Smooth muscle cell (in vitro differentiated cells): ENCODE measurements around the gene PTPRM. TPM values are rescaled to one million over a fixed set of nuclear protein-coding genes. Genes with fewer than 3 reads are reported as not detected.

Experiments used
- DNase-seq: peaks from one replicate; lab custom pipeline; 2025; ENCODE audit not compliant: unreplicated experiment; lab: John Stamatoyannopoulos, UW
- H2AFZ ChIP-seq: fragments of 200-600 bp; sonication (generic); 2 replicates; pipeline ENCODE4 v1.6.0; 2016; ENCODE audit warnings: antibody characterized with exemption, low read depth, mild to moderate bottlenecking
- H3F3A ChIP-seq: fragments of 200-600 bp; sonication (generic); 2 replicates; pipeline ENCODE4 v1.6.0; 2017; ENCODE audit warnings: antibody characterized with exemption, low read depth
- H3K27ac ChIP-seq: fragments of 200-600 bp; sonication (generic); 2 replicates; pipeline ENCODE4 v1.5.1; 2016; ENCODE audit warnings: low read depth, mild to moderate bottlenecking
- H3K27me3 ChIP-seq: fragments of 200-600 bp; sonication (generic); 2 replicates; pipeline ENCODE4 v1.6.1; 2016; ENCODE audit warnings: low read depth, mild to moderate bottlenecking
- H3K36me3 ChIP-seq: fragments of 200-600 bp; sonication (generic); 2 replicates; pipeline ENCODE4 v1.5.1; 2016; ENCODE audit warnings: low read depth
- H3K4me1 ChIP-seq: fragments of 200-600 bp; sonication (generic); 2 replicates; pipeline ENCODE4 v1.5.1; 2016; ENCODE audit warnings: low read depth
- H3K4me2 ChIP-seq: fragments of 200-600 bp; sonication (generic); 2 replicates; pipeline ENCODE4 v1.6.0; 2016; ENCODE audit warnings: mild to moderate bottlenecking
- H3K4me3 ChIP-seq: fragments of 200-600 bp; sonication (generic); 2 replicates; pipeline ENCODE4 v1.5.1; 2016; ENCODE audit warnings: mild to moderate bottlenecking
- H3K79me2 ChIP-seq: fragments of 200-600 bp; sonication (generic); 2 replicates; pipeline ENCODE4 v1.6.0; 2016; ENCODE audit warnings: low read depth, mild to moderate bottlenecking
- H3K9ac ChIP-seq: fragments of 200-600 bp; sonication (generic); 2 replicates; pipeline ENCODE4 v1.6.0; 2016; ENCODE audit warnings: low read depth
- H3K9me3 ChIP-seq: fragments of 200-600 bp; sonication (generic); replicated peaks from 2 replicates; pipeline ENCODE4 v1.5.1; 2016; ENCODE audit warnings: low read depth
- H4K20me1 ChIP-seq: fragments of 200-600 bp; sonication (generic); 2 replicates; pipeline ENCODE4 v1.6.0; 2016; ENCODE audit warnings: low read depth
- CTCF ChIP-seq: fragments of 200-600 bp; sonication (generic); IDR thresholded peaks from 2 replicates; pipeline ENCODE4 v1.5.1; 2017; ENCODE audit warnings: borderline replicate concordance, mild to moderate bottlenecking, antibody characterized with exemption; ENCODE audit not compliant: insufficient read depth, poor library complexity, severe bottlenecking
- WGBS: methylation state at CpG from one replicate; pipeline ENCODE4 v1.1.7; 2016; ENCODE audit warnings: low lambda C conversion rate; 5-methylcytosine and 5-hydroxymethylcytosine counted together
- polyA plus RNA-seq: library from polyadenylated mRNA; unstranded; fragments of >200 nt; fragmentation: Nextera tagmentation; extraction: Ambion mirVana; gene quantifications from 2 replicates; pipeline ENCODE4 v1.2.1, GENCODE V29; 2016
- total RNA-seq: library from RNA; depleted of rRNA; stranded (reverse); fragments of >200 nt; gene quantifications from 2 replicates; pipeline ENCODE4 v1.2.3, GENCODE V29; 2014

Gene PTPRM
- total and polyA plus RNA-seq, 2 experiments from 2014 or later: 57.5 to 115 TPM

GRCh38 chr18:8073167-8073566 lies 506.1 kb downstream of the PTPRM start:
- Histone ChIP-seq H3K4me3 (no peak overlapping the region), H3K9me3 (no peaks in the 10 kb centered on the region), H3K4me1 (no peaks in the 10 kb centered on the region), H3K27me3 (no peaks in the 10 kb centered on the region), H3K9ac (no peak overlapping the region), H4K20me1 (peaks cover 5% of the 10 kb centered on the region), H3K79me2 (no peaks in the 10 kb centered on the region), H3K36me3 (peaks cover 9% of the 10 kb centered on the region), H3F3A (no peaks in the 10 kb centered on the region), H3K4me2 (no peak overlapping the region), H2AFZ (no peak overlapping the region), H3K27ac (no peak overlapping the region)
- no peak for DNase-seq
- 71% methylated on average over 3 of the region's 3 CpGs for WGBS
- no peak for TF ChIP-seq CTCF

- H3K27me3 ChIP-seq: no peaks in the 10 kb centered on the region
- peaks cover 3% of the 10 kb centered on the region for H3K4me1 ChIP-seq
- no peaks in the 10 kb centered on the region for H3F3A ChIP-seq
- H3K9ac ChIP-seq: no peak overlapping the region
- DNase-seq: no peak
- no peak for TF ChIP-seq CTCF
- peaks cover 2% of the 10 kb centered on the region for H4K20me1 ChIP-seq
- H2AFZ ChIP-seq: no peak overlapping the region
- H3K79me2 ChIP-seq: no peaks in the 10 kb centered on the region
- H3K27ac ChIP-seq: no peak overlapping the region
- no peak overlapping the region for H3K4me2 ChIP-seq
- H3K36me3 ChIP-seq: peaks cover 3% of the 10 kb centered on the region
- H3K4me3 ChIP-seq: no peak overlapping the region
- no peaks in the 10 kb centered on the region for H3K9me3 ChIP-seq
Measured at GRCh38 chr18:8080092-8080491, 513.0 kb downstream of the PTPRM start.

- Histone ChIP-seq H3K4me2 (no peak overlapping the region), H3F3A (no peaks in the 10 kb centered on the region), H3K27ac (no peak overlapping the region), H3K9me3 (no peaks in the 10 kb centered on the region), H3K9ac (no peak overlapping the region), H4K20me1 (no peaks in the 10 kb centered on the region), H3K4me1 (peaks cover 3% of the 10 kb centered on the region), H3K36me3 (peaks cover 3% of the 10 kb centered on the region), H3K27me3 (no peaks in the 10 kb centered on the region), H2AFZ (no peak overlapping the region), H3K4me3 (no peak overlapping the region), H3K79me2 (no peaks in the 10 kb centered on the region)
- TF ChIP-seq CTCF: no peak
- no peak for DNase-seq
- 58% methylated on average over 1 of the region's 1 CpG for WGBS
Measured at GRCh38 chr18:8081267-8081666, 514.2 kb downstream of the PTPRM start.

- WGBS: 70% methylated on average over 3 of the region's 3 CpGs
Measured at GRCh38 chr18:8081872-8082553, 514.9 kb downstream of the PTPRM start.

More at GRCh38 chr18:8081872-8082553, 514.9 kb downstream of the PTPRM start:
- Histone ChIP-seq H3K27ac (no peak overlapping the region), H3K36me3 (peaks cover 3% of the 10 kb centered on the region), H2AFZ (no peak overlapping the region), H3K9ac (no peak overlapping the region), H3F3A (no peaks in the 10 kb centered on the region), H3K4me1 (peaks cover 3% of the 10 kb centered on the region), H3K4me3 (no peak overlapping the region), H3K79me2 (no peaks in the 10 kb centered on the region), H3K27me3 (no peaks in the 10 kb centered on the region), H3K9me3 (no peaks in the 10 kb centered on the region), H3K4me2 (no peak overlapping the region), H4K20me1 (no peaks in the 10 kb centered on the region)
- no peak for DNase-seq
- no peak for TF ChIP-seq CTCF
